ENCODE results near the gene ABCB11.

ABCB11 gene

DNA sequence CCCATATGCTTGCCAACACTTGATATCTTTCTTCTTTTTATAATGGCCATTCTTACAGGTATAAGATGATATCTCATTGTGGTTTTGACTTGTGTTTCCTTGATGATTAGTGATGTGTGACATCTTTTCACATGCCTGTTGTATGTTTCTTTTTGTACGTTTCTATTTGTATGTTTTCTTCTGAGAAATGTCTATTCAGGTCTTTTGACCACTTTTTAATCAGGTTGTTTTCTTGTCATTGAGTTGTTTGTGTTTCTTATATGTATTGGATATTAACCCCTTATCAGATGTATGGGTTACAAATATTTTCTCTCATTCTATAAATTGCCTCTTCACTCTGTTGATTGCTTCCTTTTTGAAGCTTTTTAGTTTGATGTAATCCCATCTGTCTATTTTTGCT, 42.4 kb downstream of the ABCB11 start:
- TF ChIP-seq EZH2 (optimal IDR thresholded peaks at IDR 0.05; ENCODE audit: low read depth, low read length): no peak
- TF ChIP-seq CTCF (IDR thresholded peaks at IDR 0.05; ENCODE audit: low read length): no peak
- TF ChIP-seq EZH2phosphoT487 (IDR thresholded peaks at IDR 0.05; ENCODE audit: low read length): no peak
- no peaks in the 10 kb centered on the region for H3K36me3 ChIP-seq (replicated peaks; ENCODE audit: insufficient read depth, low read length)

DNA sequence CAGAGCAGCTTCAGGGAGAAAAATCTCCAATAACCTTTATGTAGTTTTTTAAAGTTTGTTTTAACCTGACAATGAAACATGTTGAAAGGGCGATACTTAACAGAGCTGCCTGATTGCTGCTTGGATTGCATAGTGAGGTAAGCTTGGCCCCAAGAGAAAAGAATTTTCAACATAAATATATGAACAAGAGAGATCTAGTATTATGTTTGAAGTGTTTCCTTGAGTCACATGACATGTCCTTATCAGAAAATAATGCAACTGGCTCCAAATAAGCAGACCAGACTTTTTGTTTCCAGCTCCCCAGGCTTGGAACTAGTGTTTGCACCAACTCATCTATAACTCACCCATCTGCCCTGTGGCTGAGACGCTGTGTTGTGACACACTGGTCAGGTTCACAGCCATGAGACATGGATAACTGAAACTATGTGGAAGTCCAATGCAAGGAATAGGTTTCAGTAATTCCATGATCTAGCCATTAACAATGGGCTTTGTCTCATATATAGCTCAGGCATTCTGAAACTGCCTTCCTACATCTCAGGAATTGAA, 44.7 kb downstream of the ABCB11 start:
- Histone ChIP-seq H3K4me1 (ENCODE audit: low read length) (no peaks in the 10 kb centered on the region), H3K79me2 (ENCODE audit: low read length) (no peaks in the 10 kb centered on the region), H3F3A (ENCODE audit: insufficient read depth, low read length) (no peaks in the 10 kb centered on the region), H3K9ac (ENCODE audit: low read length) (no peak overlapping the region), H3K27me3 (replicated peaks; ENCODE audit: insufficient read depth, low read length) (no peaks in the 10 kb centered on the region), H4K20me1 (ENCODE audit: insufficient read depth, low read length) (no peaks in the 10 kb centered on the region), H3K9me3 (replicated peaks; ENCODE audit: insufficient read depth, low read length) (no peaks in the 10 kb centered on the region), H2AFZ (ENCODE audit: low read length) (no peak overlapping the region), H3K4me3 (ENCODE audit: low read length) (no peak overlapping the region), H3K27ac (ENCODE audit: low read length) (no peak overlapping the region), H3K36me3 (replicated peaks; ENCODE audit: insufficient read depth, low read length) (no peaks in the 10 kb centered on the region), H3K9me2 (replicated peaks; ENCODE audit: insufficient read depth, low read length) (no peaks in the 10 kb centered on the region), H3K4me2 (ENCODE audit: low read depth, low read length) (no peak overlapping the region)
- DNase-seq: no peak
- TF ChIP-seq EZH2 (optimal IDR thresholded peaks at IDR 0.05; ENCODE audit: low read depth, low read length) (no peak), CTCF (IDR thresholded peaks at IDR 0.05; ENCODE audit: low read length) (no peak), EZH2phosphoT487 (IDR thresholded peaks at IDR 0.05; ENCODE audit: low read length) (no peak)

More for the DNA sequence above, 42.4 kb downstream of the ABCB11 start:
- DNase-seq: no peak
- Histone ChIP-seq H3K4me3 (ENCODE audit: low read length) (no peak overlapping the region), H3K27ac (ENCODE audit: low read length) (no peak overlapping the region), H3K4me1 (ENCODE audit: low read length) (no peaks in the 10 kb centered on the region), H3K9me2 (replicated peaks; ENCODE audit: insufficient read depth, low read length) (no peaks in the 10 kb centered on the region), H3K27me3 (replicated peaks; ENCODE audit: insufficient read depth, low read length) (no peaks in the 10 kb centered on the region), H4K20me1 (ENCODE audit: insufficient read depth, low read length) (no peaks in the 10 kb centered on the region), H3K9me3 (replicated peaks; ENCODE audit: insufficient read depth, low read length) (no peaks in the 10 kb centered on the region), H3K4me2 (ENCODE audit: low read depth, low read length) (no peak overlapping the region), H3K9ac (ENCODE audit: low read length) (no peak overlapping the region), H2AFZ (ENCODE audit: low read length) (no peak overlapping the region), H3K79me2 (ENCODE audit: low read length) (no peaks in the 10 kb centered on the region), H3F3A (ENCODE audit: insufficient read depth, low read length) (no peaks in the 10 kb centered on the region)

- H3K9me3 ChIP-seq (replicated peaks; ENCODE audit: insufficient read depth, low read length): no peaks in the 10 kb centered on the region
- H2AFZ ChIP-seq (ENCODE audit: low read length): no peak overlapping the region
- H3K4me2 ChIP-seq (ENCODE audit: low read depth, low read length): no peak overlapping the region
- no peak overlapping the region for H3K4me3 ChIP-seq (ENCODE audit: low read length)
- no peaks in the 10 kb centered on the region for H4K20me1 ChIP-seq (ENCODE audit: insufficient read depth, low read length)
- no peak for DNase-seq
- no peaks in the 10 kb centered on the region for H3K36me3 ChIP-seq (replicated peaks; ENCODE audit: insufficient read depth, low read length)
- no peaks in the 10 kb centered on the region for H3F3A ChIP-seq (ENCODE audit: insufficient read depth, low read length)
- no peak for TF ChIP-seq EZH2 (optimal IDR thresholded peaks at IDR 0.05; ENCODE audit: low read depth, low read length)
- no peak for TF ChIP-seq CTCF (IDR thresholded peaks at IDR 0.05; ENCODE audit: low read length)
- TF ChIP-seq EZH2phosphoT487 (IDR thresholded peaks at IDR 0.05; ENCODE audit: low read length): no peak
- H3K9ac ChIP-seq (ENCODE audit: low read length): no peak overlapping the region
- H3K79me2 ChIP-seq (ENCODE audit: low read length): no peaks in the 10 kb centered on the region
- no peaks in the 10 kb centered on the region for H3K9me2 ChIP-seq (replicated peaks; ENCODE audit: insufficient read depth, low read length)
- H3K27ac ChIP-seq (ENCODE audit: low read length): no peak overlapping the region
- no peaks in the 10 kb centered on the region for H3K4me1 ChIP-seq (ENCODE audit: low read length)
- no peaks in the 10 kb centered on the region for H3K27me3 ChIP-seq (replicated peaks; ENCODE audit: insufficient read depth, low read length)
Observed at GRCh38 chr2:168981651-168982050, 49.5 kb downstream of the ABCB11 start.
